Measurements from ENCODE around the gene CDCP2.

CDCP2 gene

GRCh38 chr1:54136269-54136896 is 16.4 kb downstream of the CDCP2 start:
- TF ChIP-seq CTCF (IDR thresholded peaks at IDR 0.05; ENCODE audit: extremely low read depth, missing control alignments): no peak
- no peak for DNase-seq (ENCODE audit: low spot score)

- no peak for DNase-seq (ENCODE audit: low spot score)
- TF ChIP-seq CTCF (IDR thresholded peaks at IDR 0.05; ENCODE audit: extremely low read depth, missing control alignments): no peak
Measured at GRCh38 chr1:54135436-54136120, 17.2 kb downstream of the CDCP2 start.

- TF ChIP-seq CTCF (IDR thresholded peaks at IDR 0.05; ENCODE audit: extremely low read depth, missing control alignments): no peak
- no peak for DNase-seq (ENCODE audit: low spot score)
Measured at GRCh38 chr1:54134295-54134694, 18.5 kb downstream of the CDCP2 start.

- DNase-seq (ENCODE audit: low spot score): no peak
Measured at GRCh38 chr1:54132495-54132894, 20.3 kb downstream of the CDCP2 start.

GRCh38 chr1:54131419-54131818 is 21.4 kb downstream of the CDCP2 start:
- no peak for DNase-seq (ENCODE audit: low spot score)
- TF ChIP-seq CTCF (IDR thresholded peaks at IDR 0.05; ENCODE audit: extremely low read depth, missing control alignments): no peak

More at GRCh38 chr1:54132495-54132894, 20.3 kb downstream of the CDCP2 start:
- no peak for TF ChIP-seq CTCF (IDR thresholded peaks at IDR 0.05; ENCODE audit: extremely low read depth, missing control alignments)

- TF ChIP-seq CTCF (IDR thresholded peaks at IDR 0.05; ENCODE audit: extremely low read depth, missing control alignments): no peak
- no peak for DNase-seq (ENCODE audit: low spot score)
Measured at GRCh38 chr1:54129858-54130257, 22.9 kb downstream of the CDCP2 start.

GRCh38 chr1:54127594-54128300 is 25.1 kb downstream of the CDCP2 start:
- no peak for DNase-seq (ENCODE audit: low spot score)
- no peak for TF ChIP-seq CTCF (IDR thresholded peaks at IDR 0.05; ENCODE audit: extremely low read depth, missing control alignments)
